K562 (cell line): ENCODE measurements around the gene CCDC28B. TPM values are rescaled to one million over a fixed set of nuclear protein-coding genes. Genes with fewer than 3 reads are reported as not detected.

Source experiments
- BCL6 ChIP-seq: fragments of 250-450 bp; sonication (Bioruptor Pico); IDR thresholded peaks from 2 replicates; pipeline ENCODE4 v1.4.0; 2020
- CC2D1A ChIP-seq: fragments of 450-650 bp; IDR thresholded peaks from 2 replicates; pipeline ENCODE4 v1.6.1; 2017; ENCODE audit warnings: mild to moderate bottlenecking
- CEBPG ChIP-seq, 3 experiments: fragments of 200-800 bp in 1 of 3; sonication (Bioruptor generic) in 1 of 3; sonication (generic) in 1 of 3; formaldehyde crosslinking in 1 of 3; IDR thresholded peaks in 2 of 3; conservative IDR thresholded peaks in 1 of 3; 2 replicates each; pipeline versions ENCODE4 v1.6.1 to v1.8.0; 2016 to 2022; ENCODE audit warnings: missing compliant biosample characterization in 2 of 3, missing genetic modification characterization in 2 of 3, mild to moderate bottlenecking in 1 of 3, missing genetic modification reagents in 1 of 3
- CREM ChIP-seq: IDR thresholded peaks from 2 replicates; pipeline ENCODE4 v1.6.1; 2014; ENCODE audit warnings: antibody characterized with exemption, low read depth
- FOS ChIP-seq: IDR thresholded peaks from 3 replicates; pipeline ENCODE4 v1.6.1; 2011; ENCODE audit not compliant: insufficient read length; ENCODE audit errors: extremely low read depth
- FOXP4 ChIP-seq: sonication (generic); formaldehyde crosslinking; IDR thresholded peaks from 2 replicates; pipeline ENCODE4 v1.8.0; 2022; ENCODE audit warnings: mild to moderate bottlenecking, missing genetic modification reagents, borderline replicate concordance
- IFI16 ChIP-seq: fragments of 250-450 bp; sonication (Bioruptor Pico); IDR thresholded peaks from 2 replicates; pipeline ENCODE4 v2.1.2; 2022; ENCODE audit warnings: mild to moderate bottlenecking, inconsistent platforms
- NBN ChIP-seq: fragments of 450-650 bp; IDR thresholded peaks from 2 replicates; pipeline ENCODE4 v1.6.1; 2016; ENCODE audit warnings: low read depth, mild to moderate bottlenecking
- POLR3A ChIP-seq: IDR thresholded peaks from 2 replicates; pipeline ENCODE4 v1.6.1; 2011; ENCODE audit warnings: borderline replicate concordance, mild to moderate bottlenecking, moderate library complexity; ENCODE audit not compliant: insufficient read length, insufficient read depth; ENCODE audit errors: extremely low read depth
- PREB ChIP-seq: sonication (generic); formaldehyde crosslinking; IDR thresholded peaks from 2 replicates; pipeline ENCODE4 v1.8.1; 2023; ENCODE audit warnings: mild to moderate bottlenecking, missing genetic modification reagents
- SP1 ChIP-seq: sonication (generic); formaldehyde crosslinking; IDR thresholded peaks from 2 replicates; pipeline ENCODE4 v1.8.1; 2022; ENCODE audit warnings: mild to moderate bottlenecking, missing genetic modification reagents
- SUPT5H ChIP-seq: fragments of 450-650 bp; IDR thresholded peaks from 2 replicates; pipeline ENCODE4 v1.6.1; 2016
- TFAM ChIP-seq: fragments of 250-450 bp; sonication (Bioruptor Pico); conservative IDR thresholded peaks from 2 replicates; pipeline ENCODE4 v1.5.0; 2021; ENCODE audit warnings: mild to moderate bottlenecking, moderate library complexity
- TFE3 ChIP-seq: fragments of 450-650 bp; formaldehyde crosslinking; IDR thresholded peaks from 2 replicates; pipeline ENCODE4 v1.4.0; 2020; ENCODE audit warnings: mild to moderate bottlenecking, mixed read lengths
- ZBTB11 ChIP-seq, 3 experiments: fragments of 200-800 bp in 1 of 3; fragments of 250-450 bp in 1 of 3; fragments of 450-650 bp in 1 of 3; sonication (Bioruptor Pico) in 1 of 3; sonication (Bioruptor generic) in 1 of 3; formaldehyde crosslinking in 1 of 3; IDR thresholded peaks; 2 replicates each; pipeline versions ENCODE4 v1.6.1 to v1.8.0; 2016 to 2022; ENCODE audit warnings: mild to moderate bottlenecking in 2 of 3, missing genetic modification characterization in 2 of 3, missing compliant biosample characterization in 1 of 3, moderate library complexity in 1 of 3
- polyA plus RNA-seq, 8 experiments: library from polyadenylated mRNA; depleted of rRNA in 4 of 8; stranded (reverse) in 5 of 8; unstranded in 3 of 8; fragments of >200 nt; fragmentation: Nextera tagmentation in 2 of 8; fragmentation: Illumina TruSeq in 1 of 8; extraction: Ambion mirVana in 2 of 8; extraction: Trizol in 1 of 8; gene quantifications; 2 replicates each; pipeline versions ENCODE4 v1.2.1 to v1.2.3, GENCODE V29; 2011 to 2014; ENCODE audit warnings: inconsistent platforms in 1 of 8, missing spikeins in 1 of 8
- total RNA-seq, 7 experiments: library from RNA; depleted of rRNA in 6 of 7; stranded (reverse); fragments of >200 nt in 6 of 7; fragmentation: Illumina TruSeq in 2 of 7; extraction: Trizol in 2 of 7; gene quantifications; 2 replicates each; pipeline versions ENCODE4 v1.2.1 to v1.2.3, GENCODE V29; 2011 to 2021; ENCODE audit warnings: low replicate concordance in 1 of 7
- TF ChIP-seq, protein P1 (sequence below): fragments of 450-650 bp; formaldehyde crosslinking; IDR thresholded peaks from 2 replicates; pipeline ENCODE4 v1.4.0; 2020; ENCODE audit warnings: mild to moderate bottlenecking, moderate library complexity

CCDC28B gene
- total and polyA plus RNA-seq, 9 of the 15 experiments (the other 6 are each of a cell fraction or from before 2014, with no cell fraction given), result 5.7 to 54.5 (median 31.7) TPM

DNA sequence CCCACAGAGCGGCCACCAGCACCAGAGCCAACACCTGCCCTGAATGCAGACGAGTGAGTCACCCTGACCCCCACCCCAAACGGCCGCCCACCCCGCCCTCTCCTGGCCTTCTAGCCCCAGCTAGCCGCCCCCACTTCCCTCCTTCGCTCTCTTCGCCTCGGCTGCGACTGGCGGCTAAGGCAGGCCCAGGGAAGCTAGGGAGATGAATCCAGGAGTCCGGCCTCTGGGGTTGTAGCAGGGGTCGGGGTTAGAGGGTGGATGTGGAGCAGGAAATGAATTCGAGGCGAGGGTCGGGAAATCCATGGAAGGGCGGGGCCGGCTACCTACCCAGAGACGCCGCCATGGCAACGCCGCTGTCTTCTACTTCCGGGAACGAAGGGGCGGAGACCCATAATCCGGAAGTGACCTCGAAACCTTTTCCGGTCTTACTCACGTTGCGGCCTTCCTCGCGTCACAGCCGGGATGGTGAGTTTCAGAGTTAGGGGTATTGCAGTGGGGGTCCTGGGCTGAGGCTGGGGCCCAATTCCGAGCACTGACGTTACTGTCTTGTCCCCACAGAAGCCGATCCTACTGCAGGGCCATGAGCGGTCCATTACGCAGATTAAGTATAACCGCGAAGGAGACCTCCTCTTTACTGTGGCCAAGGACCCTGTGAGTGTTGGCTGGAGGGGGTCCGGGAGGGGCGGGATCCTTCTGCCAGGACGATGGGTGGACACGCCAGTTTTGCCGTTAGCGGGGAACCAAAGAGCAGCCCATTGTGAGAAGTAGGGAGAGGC is 21.8 kb downstream of the CCDC28B start, which contains the start of the genes EIF3I and TMEM234 (continued):
- TF ChIP-seq CEBPG (CRISPR knock-in tag; IDR thresholded peaks at IDR 0.05), result no peak
- TF ChIP-seq CEBPG (tag; conservative IDR thresholded peaks at IDR 0.05 in 1 of 2, IDR thresholded peaks at IDR 0.05 in 1 of 2), result no peak
- no peak for TF ChIP-seq FOS
- TF ChIP-seq IFI16, result no peak
- TF ChIP-seq CC2D1A, result 0 out of 2 replicates have a peak, but pooled peaks have one; percentile 3
- no peak for TF ChIP-seq TFE3 (CRISPR knock-in tag)
- no peak for TF ChIP-seq POLR3A
- peak; percentile 50; the same call in 1 of the 2 replicates for TF ChIP-seq PREB (CRISPR knock-in tag)
- no peak for TF ChIP-seq NBN
- peak in 1 of 3 experiments; percentile 58; a peak in 2 of 6 replicates for TF ChIP-seq ZBTB11 (CRISPR knock-in tag; IDR thresholded peaks at IDR 0.05)
- TF ChIP-seq BCL6 (CRISPR knock-in tag), result no peak
- TF ChIP-seq SUPT5H, result peak; percentile 96
- TF ChIP-seq, protein P1, sequence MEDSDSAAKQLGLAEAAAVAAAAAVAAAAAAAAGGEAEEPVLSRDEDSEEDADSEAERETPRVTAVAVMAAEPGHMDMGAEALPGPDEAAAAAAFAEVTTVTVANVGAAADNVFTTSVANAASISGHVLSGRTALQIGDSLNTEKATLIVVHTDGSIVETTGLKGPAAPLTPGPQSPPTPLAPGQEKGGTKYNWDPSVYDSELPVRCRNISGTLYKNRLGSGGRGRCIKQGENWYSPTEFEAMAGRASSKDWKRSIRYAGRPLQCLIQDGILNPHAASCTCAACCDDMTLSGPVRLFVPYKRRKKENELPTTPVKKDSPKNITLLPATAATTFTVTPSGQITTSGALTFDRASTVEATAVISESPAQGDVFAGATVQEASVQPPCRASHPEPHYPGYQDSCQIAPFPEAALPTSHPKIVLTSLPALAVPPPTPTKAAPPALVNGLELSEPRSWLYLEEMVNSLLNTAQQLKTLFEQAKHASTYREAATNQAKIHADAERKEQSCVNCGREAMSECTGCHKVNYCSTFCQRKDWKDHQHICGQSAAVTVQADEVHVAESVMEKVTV (CRISPR knock-in tag), result no peak
- no peak for TF ChIP-seq TFAM (CRISPR knock-in tag)
- TF ChIP-seq FOXP4 (CRISPR knock-in tag), result peak; percentile 78; the same call in 1 of the 2 replicates
- peak; percentile 89 for TF ChIP-seq SP1 (CRISPR knock-in tag)
- TF ChIP-seq CREM, result peak; percentile 91
